ENCODE results near the gene LIN37. TPM values are rescaled to one million over a fixed set of nuclear protein-coding genes. Genes with fewer than 3 reads are reported as not detected.
A peak's percentile ranks its signal among the peaks of the same experiment; 100 is the strongest.

Gene LIN37
- polyA plus RNA-seq, 1 donor (not counting 4 experiments of a cell fraction or from before 2014, with no cell fraction given), result 6.7 TPM

DNA sequence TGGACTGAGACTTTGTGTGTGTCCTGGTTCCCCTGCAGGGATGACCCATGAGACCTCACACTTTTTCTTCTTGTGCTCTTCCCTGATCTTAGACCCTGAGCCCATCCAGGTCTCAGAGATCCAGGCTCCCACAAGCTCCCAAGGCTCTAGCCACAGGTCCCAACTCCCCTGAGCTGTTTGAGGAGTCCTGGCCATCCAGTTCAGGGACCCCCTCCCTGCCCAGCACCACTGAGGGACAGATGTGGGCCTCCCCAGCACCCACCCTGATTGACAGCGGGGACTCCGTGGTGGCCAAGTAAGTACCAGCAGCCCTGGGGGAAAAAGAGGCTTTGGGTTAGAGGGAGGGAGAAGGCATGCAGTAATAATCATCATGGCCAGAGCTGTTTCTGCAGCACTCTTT, 11.3 kb downstream of the LIN37 start:
- Histone ChIP-seq H2AFZ (ENCODE audit: control insufficient read depth, low read length) (no peak overlapping the region), H3K9me3 (ENCODE audit: control insufficient read depth, low read depth, low read length) (no peaks in the 10 kb centered on the region), H4K20me1 (ENCODE audit: control insufficient read depth, extremely low read depth, insufficient read depth, low read length) (no peaks in the 10 kb centered on the region), H3K9me1 (ENCODE audit: control insufficient read depth, extremely low read depth, insufficient read depth, low read length) (no peaks in the 10 kb centered on the region), H3K4me2 (ENCODE audit: control insufficient read depth, extremely low read depth, insufficient read depth, low read depth, low read length) (peak overlapping the region; percentile 84), H3K9ac (ENCODE audit: control insufficient read depth, extremely low read depth, insufficient read depth, low read length) (peak overlapping the region; percentile 15), H3K36me3 (ENCODE audit: control insufficient read depth in 2 of 2, extremely low read depth in 1 of 2, insufficient read depth in 2 of 2, low read length in 2 of 2) (peaks cover 5 to 16% of the 10 kb centered on the region in 2 experiments), H3K79me2 (ENCODE audit: control insufficient read depth, insufficient read depth, low read length) (peaks cover 20% of the 10 kb centered on the region), H3K27ac (ENCODE audit: control insufficient read depth, insufficient read depth, low read length) (no peak overlapping the region), H3K4me1 (ENCODE audit: control insufficient read depth, extremely low read depth, insufficient read depth, low read length) (peaks cover 23% of the 10 kb centered on the region), H3K4me3 (ENCODE audit: control insufficient read depth in 2 of 3, extremely low read depth in 1 of 3, insufficient read depth in 2 of 3, low read depth in 1 of 3, low read length in 3 of 3) (peak overlapping the region in 1 of 3 experiments; percentile 1), H3K27me3 (ENCODE audit: control insufficient read depth, extremely low read depth, insufficient read depth, low read length) (no peaks in the 10 kb centered on the region)
- TF ChIP-seq EZH2 (IDR thresholded peaks at IDR 0.05; ENCODE audit: low read length), result no peak
- dilution Hi-C loops (cut with MboI; ENCODE audit: extremely low pct_ligation_motif_present, low sequenced_read_pairs), result no loop called here
- FAIRE-seq (no peak), DNase-seq (ENCODE audit: low read depth, low spot score) (no peak)

- H3K4me2 ChIP-seq (ENCODE audit: control insufficient read depth, extremely low read depth, insufficient read depth, low read depth, low read length), result no peak overlapping the region
- H3K9me1 ChIP-seq (ENCODE audit: control insufficient read depth, extremely low read depth, insufficient read depth, low read length), result no peaks in the 10 kb centered on the region
- peaks cover 19% of the 10 kb centered on the region for H3K4me1 ChIP-seq (ENCODE audit: control insufficient read depth, extremely low read depth, insufficient read depth, low read length)
- H3K9me3 ChIP-seq (ENCODE audit: control insufficient read depth, low read depth, low read length), result no peaks in the 10 kb centered on the region
- no peak for DNase-seq (ENCODE audit: low read depth, low spot score)
- H3K79me2 ChIP-seq (ENCODE audit: control insufficient read depth, insufficient read depth, low read length), result peaks cover 20% of the 10 kb centered on the region
- no peak overlapping the region for H3K9ac ChIP-seq (ENCODE audit: control insufficient read depth, extremely low read depth, insufficient read depth, low read length)
- no peaks in the 10 kb centered on the region for H4K20me1 ChIP-seq (ENCODE audit: control insufficient read depth, extremely low read depth, insufficient read depth, low read length)
- no peak overlapping the region for H2AFZ ChIP-seq (ENCODE audit: control insufficient read depth, low read length)
- H3K27ac ChIP-seq (ENCODE audit: control insufficient read depth, insufficient read depth, low read length), result no peak overlapping the region
- no peaks in the 10 kb centered on the region for H3K27me3 ChIP-seq (ENCODE audit: control insufficient read depth, extremely low read depth, insufficient read depth, low read length)
- no peak overlapping the region for H3K4me3 ChIP-seq (ENCODE audit: control insufficient read depth in 2 of 3, extremely low read depth in 1 of 3, insufficient read depth in 2 of 3, low read depth in 1 of 3, low read length in 3 of 3)
- peaks cover 5 to 21% of the 10 kb centered on the region in 2 experiments for H3K36me3 ChIP-seq (ENCODE audit: control insufficient read depth in 2 of 2, extremely low read depth in 1 of 2, insufficient read depth in 2 of 2, low read length in 2 of 2)
- no peak for TF ChIP-seq EZH2 (IDR thresholded peaks at IDR 0.05; ENCODE audit: low read length)
- TF ChIP-seq, protein P1, sequence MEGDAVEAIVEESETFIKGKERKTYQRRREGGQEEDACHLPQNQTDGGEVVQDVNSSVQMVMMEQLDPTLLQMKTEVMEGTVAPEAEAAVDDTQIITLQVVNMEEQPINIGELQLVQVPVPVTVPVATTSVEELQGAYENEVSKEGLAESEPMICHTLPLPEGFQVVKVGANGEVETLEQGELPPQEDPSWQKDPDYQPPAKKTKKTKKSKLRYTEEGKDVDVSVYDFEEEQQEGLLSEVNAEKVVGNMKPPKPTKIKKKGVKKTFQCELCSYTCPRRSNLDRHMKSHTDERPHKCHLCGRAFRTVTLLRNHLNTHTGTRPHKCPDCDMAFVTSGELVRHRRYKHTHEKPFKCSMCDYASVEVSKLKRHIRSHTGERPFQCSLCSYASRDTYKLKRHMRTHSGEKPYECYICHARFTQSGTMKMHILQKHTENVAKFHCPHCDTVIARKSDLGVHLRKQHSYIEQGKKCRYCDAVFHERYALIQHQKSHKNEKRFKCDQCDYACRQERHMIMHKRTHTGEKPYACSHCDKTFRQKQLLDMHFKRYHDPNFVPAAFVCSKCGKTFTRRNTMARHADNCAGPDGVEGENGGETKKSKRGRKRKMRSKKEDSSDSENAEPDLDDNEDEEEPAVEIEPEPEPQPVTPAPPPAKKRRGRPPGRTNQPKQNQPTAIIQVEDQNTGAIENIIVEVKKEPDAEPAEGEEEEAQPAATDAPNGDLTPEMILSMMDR (optimal IDR thresholded peaks at IDR 0.05 in 1 of 3, IDR thresholded peaks at IDR 0.05 in 1 of 3, conservative IDR thresholded peaks at IDR 0.05 in 1 of 3; ENCODE audit: extremely low read depth in 1 of 3, insufficient read depth in 2 of 3, low read length in 3 of 3), result no peak
- no peak for FAIRE-seq
- dilution Hi-C loops (cut with MboI; ENCODE audit: extremely low pct_ligation_motif_present, low sequenced_read_pairs), result no loop called here
Measured at GRCh38 chr19:35760711-35761349, 12.5 kb downstream of the LIN37 start.
